NCI-H2227 (cell line): ENCODE results near the gene RAB1A.
"Not testable (repeated sequence)": the region's sequence is repeated elsewhere in the genome, so short reads cannot be mapped to it uniquely, and the experiment has no call there.

Source experiments
- DNase-seq: peaks from one replicate; lab custom pipeline; 2025; ENCODE audit not compliant: unreplicated experiment; lab: John Stamatoyannopoulos, UW

Gene RAB1A

DNA sequence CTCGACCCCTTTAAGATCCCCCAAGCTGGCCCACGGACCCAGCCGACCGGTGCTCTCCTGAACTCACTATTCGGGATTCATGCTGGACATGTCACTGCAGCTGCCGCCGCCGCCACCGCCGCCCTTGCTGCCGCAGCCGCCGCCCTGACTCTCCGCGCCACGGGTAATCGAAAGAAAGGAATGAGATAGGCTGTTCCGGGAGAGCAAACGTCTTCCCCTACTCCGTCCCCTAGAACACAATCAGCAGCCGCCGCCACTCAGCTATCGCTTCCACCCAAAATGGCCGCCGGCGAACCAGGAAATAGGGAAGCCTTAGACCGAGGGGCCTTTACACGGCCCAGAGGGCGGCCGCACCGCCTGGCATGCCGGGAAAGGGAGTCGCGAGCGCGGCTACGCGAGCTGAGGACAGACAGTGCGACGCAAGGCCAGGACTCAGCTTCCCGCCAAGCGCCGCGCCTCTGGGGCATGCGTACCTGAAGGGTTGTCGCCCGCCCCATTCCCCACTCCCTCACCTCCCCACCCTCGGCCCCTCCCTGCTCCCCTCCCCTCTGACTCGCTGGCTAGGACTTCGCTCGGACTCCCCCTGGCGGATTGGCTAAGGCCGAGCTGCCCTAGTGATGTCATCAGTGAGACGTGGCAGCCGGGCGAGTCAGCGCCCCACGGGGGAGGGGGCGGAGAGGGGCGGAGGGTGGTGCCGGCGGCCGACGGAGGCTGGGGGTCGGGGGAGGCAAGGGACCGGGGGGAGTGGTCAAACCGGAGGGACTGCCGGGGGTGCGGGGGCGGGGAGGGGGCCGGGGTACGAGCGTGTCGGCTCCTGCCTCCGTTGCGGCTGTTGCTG, at the start of gene RAB1A:
TSS of gene RAB1A (minus strand) at position 281 of the 838 bp plus-strand sequence. CDS start at position 90, 191 bp downstream.
- DNase-seq = peak; percentile 99

DNA sequence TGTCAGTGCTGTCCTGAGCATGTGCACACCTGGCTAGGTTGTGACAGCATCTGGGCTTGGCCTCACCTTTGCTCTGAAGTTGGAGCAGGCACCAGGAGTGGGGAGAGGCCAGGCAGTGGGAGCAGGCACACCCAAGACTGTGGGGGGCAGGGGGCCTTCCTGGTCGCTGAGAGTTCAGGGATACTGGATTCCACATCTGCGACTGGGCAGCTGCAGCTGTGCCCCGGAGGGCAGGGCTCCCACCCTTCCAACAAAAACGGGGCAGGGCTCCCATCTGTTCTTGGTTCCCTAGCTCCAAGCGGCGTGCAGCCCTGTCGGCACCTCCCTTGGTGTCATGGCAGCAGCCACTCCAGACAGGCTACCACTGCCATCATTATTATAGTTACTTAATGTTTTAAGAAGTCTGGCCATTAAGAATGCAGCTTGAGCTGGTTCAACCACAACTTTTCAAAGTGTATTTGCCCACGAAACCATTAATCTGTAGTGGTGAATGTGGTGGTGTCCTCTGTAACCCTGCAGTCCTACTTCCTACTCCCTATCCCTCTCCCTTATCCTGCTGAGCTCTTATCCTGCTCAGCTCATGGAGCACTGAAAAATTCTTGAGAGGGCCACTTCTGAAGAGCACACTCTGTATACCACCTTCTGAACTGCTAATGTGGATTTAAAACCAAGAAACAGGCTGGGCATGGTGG, 48.0 kb upstream of the RAB1A start:
- no peak for DNase-seq

DNA sequence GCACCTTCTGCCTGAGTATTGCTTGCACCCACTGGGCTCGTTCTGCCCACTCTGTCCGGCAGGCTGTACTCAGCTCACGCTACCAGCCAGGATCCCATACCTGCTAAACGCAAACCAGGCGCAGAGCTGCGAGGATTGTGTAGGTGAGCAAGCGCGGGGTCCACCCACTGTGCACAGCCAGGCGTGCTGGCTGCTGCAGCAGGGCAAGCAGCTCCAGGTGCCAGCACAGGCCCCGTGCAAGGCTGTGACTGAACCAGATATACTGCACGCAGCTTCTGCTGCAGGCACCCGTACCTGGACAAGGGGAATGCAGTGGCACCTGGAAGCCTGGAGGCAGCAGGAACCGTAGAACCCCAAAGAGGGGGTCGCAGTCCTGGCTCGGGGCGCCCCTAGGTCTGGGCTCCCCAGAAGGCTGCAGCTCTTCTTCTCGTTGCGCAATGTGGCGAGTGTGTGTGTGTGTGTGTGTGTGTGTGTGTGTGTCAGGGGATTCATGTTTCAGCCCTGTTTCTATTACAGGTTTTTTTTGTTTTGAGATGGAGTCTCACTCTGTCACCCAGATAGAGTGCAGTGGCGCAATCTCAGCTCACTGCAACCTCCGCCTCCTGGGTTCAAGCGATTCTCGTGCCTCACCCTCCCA, 46.1 kb upstream of the RAB1A start:
- no peak for DNase-seq

DNA sequence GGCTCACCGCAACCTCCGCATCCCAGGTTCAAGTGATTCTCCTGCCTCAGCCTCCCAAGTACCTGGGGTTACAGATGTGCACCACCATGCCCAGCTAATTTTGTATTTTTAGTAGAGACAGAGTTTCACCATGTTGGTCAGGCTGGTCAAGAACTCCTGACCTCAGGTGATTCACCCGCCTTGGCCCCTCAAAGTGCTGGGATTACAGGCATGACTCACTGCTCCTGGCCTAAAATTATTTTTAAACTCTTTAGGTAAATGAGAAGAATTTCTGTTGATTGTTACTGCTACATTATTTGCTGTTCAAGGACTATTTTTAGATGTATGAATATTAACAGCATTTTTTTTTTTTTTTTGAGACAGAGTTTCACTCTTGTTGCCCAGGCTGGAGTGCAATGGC, 44.1 kb upstream of the RAB1A start:
- DNase-seq = not testable (repeated sequence)

DNA sequence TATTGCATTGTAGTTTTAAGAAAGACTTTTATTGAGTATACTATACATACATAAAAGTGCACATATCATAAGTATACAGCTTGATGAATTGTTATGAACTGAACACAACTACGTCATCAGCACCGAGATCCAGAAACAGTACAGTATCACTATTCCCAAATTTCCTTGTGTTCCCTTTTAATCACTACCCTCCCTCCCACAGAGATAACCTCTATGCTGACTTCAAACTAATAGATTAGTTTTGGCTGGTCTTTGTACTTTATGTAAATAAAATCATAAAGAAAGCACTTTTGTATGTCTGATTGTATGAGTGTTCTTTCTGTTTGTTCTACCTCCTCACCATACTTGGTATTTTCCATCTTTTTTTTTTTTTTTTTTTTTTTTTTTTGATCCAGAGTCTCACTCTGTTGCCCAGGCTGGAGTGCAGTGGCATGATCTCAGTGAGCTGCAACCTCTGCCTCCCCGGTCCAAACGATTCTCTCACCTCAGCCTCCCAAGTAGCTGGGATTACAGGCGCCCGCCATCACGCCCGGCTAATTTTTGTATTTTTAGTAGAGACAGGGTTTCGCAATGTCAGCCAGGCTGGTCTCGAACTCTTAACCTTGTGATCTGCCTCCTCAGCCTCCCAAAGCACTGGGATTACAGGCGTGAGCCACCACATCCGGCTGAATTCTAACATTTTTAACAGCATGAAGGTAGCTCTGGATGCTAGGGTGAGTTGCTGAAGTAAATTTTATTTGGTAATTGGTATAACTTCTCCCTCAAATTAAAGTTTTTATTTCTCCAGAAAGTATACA, 43.3 kb upstream of the RAB1A start:
- no peak for DNase-seq

DNA sequence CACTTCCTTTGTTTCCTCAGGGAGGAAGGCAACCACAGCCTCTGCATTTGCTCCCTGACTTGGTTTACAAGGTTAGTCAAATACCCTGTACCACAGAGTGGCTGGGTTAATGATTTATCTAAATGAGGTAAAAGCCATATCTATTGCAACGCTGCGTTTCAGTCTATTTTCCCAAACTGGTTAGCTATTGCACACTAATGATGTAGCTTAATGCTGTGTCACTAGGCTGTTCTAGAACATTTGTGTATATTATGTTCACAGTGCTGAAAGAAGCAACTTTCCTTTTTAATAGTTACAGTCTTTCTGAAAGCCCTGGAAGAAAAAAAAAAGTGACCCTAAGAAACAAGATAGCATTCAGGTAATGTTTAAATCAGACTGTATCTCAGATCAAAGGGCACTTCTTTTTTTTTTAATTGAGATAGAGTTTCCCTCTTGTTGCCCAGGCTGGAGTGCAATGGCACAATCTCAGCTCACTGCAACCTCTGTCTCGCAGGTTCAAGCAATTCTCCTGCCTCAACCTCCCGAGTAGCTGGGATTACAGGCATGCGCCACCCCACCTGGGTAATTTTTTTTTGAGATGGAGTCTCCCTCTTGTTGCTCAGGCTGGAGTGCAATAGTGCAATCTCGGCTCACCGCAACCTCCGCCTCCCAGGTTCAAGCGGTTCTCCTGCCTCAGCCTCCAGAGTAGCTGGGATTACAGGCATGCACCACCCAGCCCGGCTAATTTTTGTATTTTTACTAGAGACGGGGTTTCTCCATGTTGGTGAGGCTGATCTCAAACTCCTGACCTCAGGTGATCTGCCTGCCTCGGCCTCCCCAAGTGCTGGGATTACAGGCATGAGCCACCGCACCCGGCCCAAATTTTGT, 40.9 kb upstream of the RAB1A start:
- DNase-seq = not testable (repeated sequence)

DNA sequence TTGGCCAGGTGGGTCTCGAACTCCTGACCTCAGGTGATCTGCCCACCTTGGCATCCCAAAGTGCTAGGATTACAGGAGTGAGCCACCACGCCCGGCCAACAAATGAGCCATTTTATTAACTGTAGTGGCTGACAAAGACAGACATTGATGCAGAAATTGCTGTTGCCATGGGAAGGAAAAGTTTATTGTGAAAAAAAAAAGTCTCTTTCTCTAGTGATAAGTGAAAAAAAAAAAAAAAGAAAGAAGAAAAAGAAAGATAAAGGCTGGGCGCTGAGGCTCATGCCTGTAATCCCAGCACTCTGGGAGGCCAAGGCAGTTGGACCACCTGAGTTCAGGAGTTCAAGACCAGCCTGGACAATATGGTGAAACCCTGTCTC, 39.8 kb upstream of the RAB1A start:
- DNase-seq = no peak

DNA sequence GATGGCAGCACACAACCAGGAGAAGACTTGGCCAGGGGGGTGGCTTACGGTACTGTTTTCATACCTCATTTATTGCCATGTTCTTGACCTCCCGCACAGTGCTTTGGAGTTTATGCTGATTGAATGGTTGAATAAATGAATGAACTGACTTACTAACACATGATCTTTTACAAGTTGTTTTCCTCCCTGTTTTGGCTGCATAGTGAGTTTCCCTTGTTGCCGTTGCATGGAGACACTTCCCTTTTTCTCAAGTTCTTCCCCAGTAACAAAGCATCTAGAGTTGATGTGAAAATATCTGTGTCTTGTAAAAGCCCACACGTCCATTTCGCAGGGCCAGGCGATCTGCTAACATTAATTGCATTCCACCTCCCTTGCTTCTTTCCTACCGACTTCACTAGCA, 35.7 kb upstream of the RAB1A start:
- no peak for DNase-seq

DNA sequence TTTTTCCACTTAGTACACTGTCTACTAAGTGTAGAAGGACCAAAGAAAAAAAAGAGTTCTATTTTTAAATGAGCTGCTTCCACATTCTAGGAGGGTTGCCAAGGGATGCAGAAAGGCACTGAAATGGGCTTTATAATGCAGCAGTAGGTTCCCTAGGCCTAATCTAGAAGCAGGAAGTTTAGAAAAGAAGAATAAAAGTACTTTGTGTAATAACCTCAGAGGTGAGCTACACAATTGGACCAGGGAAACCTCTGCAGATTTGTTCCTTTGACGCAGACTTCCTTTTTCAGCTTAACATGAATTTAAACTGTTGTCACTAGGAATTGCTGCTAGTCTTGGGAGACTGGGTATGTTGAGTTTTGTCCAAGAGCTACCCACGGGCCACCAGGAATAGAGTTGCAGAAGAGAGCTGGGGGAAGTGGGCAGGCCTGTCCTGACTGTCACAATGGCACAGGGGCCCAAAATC, 34.6 kb upstream of the RAB1A start:
- DNase-seq = no peak

DNA sequence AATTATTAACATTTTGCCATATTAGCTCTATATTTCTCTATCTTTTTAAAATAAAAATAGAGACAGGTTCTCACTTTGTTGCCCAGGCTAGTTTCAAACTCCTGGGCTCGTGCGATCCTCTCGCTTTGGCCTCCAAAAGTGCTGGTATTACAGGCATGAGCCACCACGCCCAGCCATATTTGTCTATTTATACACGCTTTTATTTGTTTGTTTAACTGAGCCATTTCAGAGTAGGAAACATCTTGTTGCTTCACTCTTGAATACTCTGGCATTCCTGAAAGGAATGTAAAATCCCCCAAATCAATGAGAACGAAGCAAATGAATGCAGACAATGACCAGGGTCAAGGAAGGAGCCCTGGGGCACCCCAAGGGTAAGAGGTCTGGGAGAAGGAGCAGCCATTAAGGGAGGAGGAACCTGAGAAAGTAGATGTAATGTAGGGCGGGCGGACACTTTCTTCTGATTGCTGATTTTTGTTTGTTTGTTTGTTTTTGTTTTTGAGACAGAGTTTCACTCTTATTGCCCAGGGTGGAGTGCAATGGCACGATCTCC, 31.7 kb upstream of the RAB1A start:
- DNase-seq = no peak

DNA sequence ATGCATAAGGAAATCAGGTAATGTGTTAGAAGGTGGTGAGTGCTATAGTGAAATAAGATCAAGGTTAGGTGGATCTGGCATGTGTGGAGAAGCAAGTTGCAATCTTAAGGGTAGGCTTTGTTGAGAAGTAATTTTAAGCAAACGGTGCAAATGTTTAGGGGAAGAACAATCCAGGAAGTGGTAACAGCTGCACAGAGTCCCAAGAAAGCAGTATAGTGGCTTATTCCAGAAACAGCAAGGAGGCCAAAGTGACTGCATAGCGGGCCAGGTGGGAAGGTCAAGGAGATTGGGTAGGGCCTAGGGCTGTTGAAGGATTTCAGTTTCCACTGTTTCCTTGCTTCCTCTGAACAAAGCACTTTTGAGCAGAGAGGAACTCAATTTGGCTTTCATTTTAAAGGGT, 30.0 kb upstream of the RAB1A start:
- DNase-seq = no peak

DNA sequence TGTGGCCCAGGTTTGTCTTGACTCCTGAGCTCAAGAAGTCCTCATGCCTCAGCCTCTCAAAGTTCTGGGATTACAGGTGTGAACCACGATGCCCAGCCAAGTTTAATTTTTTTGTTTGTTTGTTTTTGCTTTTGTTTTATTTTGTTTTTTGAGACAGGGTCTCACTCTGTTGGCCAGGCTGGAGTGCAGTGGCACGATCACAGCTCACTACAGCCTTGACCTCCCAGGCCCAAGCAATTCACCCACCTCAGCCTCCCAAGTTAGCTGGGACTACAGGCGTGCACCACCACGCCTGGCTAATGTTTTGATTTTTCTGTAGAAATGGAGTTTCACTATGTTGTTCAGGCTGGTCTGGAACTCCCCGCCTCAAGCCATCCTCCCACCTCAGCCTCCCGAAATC, 29.4 kb upstream of the RAB1A start:
- no peak for DNase-seq

DNA sequence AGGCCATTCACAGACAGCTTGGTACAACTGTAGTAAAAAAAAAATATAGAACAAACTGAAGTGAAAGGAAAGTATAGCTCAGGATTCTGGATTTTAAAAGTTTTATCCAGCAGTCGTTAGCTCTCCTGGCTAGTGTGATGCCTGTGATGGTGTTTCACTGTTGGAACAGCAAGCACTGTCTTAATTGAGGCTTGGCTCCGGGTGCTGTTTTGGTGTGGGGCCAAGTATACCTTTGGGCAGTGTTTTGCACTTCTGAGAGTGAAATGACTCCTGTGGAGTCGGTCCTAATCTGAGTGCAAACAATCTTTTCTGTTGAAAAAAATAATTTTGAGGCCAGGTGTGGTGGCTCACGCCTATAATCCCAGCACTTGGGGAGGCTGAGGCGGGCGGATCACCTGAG, 28.7 kb upstream of the RAB1A start:
- DNase-seq = no peak

DNA sequence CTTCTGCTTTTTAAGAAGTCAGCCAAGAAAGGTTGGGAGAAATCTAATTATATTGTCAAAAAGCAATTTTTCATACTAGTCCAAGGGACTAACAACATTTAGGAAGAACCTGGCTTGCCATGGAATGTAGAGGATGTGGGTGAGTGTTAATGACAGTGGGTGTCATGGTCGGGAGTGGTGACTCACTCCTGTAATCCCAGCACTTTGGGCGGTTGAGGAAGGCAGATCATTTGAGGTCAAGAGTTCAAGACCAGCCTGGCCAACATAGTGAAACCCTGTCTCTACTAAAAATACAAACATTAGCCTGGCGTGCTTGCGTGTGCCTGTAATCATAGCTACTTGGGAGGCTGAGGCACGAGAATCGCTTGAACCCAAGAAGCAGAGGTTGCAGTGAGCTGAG, 27.9 kb upstream of the RAB1A start:
- not testable (repeated sequence) for DNase-seq

DNA sequence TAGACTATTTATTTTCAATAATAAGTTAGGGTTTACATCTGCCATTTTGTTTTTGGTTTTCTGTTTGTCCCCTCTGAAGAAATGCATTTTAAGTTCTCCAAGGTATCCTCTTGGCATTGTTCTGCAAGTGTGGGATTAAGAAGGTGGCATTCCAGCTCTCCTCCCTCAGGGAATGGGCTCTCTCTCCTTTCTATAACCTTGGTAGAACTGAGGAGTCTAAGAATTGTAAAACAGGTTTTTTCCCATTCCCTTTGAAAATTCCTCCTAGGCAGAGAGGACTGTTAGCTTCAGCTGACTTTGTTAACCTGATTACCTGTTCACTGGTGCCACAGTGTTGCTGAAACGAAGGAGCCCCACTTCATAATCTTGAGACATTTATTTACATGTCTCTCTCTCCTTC, 26.1 kb upstream of the RAB1A start:
- DNase-seq = no peak

DNA sequence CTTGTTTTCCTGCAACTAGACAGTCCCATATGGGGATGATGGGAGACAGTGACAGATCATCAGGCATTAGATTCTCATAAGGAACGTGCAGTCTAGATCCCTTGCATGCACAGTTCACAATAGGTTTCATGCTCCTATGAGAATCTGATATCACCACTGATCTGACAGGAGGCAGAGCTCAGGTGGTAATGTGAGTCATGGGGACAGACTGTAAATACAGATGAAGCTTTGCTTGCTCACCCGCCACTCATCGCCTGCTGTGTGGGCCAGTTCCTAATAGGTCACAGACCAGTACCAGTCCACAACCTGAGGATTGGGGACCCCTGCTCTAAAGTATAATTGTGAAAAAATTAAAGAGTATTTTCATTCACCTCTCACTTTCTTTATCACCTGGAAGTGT, 23.6 kb upstream of the RAB1A start:
- DNase-seq = no peak

DNA sequence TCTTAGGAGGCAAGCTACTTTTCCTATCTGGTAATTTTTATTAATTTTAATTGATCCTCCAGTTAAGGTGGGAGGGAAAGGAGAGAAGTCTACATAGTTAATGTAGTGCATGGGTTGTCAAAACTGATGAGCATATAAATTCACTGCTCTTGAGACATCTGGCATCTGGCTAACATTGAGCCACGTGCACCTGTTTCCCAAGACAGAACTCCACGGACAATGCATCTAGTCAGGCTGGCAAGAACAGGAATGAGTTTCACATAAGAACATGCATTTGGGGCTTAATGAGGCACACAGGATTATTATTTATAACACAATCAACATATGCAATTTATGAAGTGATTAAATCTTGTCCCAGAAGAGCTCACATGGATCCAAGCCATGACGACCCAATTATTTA, 16.2 kb upstream of the RAB1A start:
- DNase-seq = no peak

DNA sequence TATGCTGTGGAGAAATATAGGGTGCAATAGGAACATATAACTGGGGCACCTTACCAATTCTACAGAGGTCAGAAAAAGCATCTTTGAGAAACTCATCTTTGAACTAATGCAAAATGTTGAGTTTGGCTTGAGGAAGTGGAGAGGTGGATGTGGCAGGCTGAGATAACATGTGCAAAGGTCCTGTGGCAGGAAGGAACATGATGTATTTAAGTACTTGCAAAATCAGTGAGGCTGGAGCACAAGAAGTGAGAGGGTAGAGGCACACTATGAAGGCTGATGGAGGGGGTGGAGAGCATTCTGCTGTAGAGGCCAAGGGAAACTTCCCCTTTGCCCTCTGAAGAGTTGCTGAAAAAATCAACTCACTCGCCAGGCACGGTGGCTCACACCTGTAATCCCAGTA, 14.7 kb upstream of the RAB1A start:
- DNase-seq = no peak

DNA sequence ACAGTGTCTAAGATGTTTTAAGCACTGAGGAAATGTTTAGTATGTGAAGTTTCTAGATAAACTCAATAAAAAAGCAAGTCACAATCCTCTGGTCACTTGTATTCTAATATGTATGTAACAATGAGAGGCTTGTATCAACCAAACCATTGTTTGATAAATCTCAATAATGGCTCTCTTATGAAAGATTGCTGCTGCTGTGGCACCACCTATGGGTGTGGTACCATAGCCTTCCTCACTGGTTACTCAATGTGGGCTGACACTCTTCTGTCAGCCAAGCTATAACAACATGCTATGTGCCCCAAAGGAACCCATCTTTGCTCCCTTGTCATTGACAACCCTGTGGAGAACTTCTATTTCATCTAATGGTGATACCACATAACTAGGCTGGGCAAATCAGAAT, 12.6 kb upstream of the RAB1A start:
- no peak for DNase-seq

DNA sequence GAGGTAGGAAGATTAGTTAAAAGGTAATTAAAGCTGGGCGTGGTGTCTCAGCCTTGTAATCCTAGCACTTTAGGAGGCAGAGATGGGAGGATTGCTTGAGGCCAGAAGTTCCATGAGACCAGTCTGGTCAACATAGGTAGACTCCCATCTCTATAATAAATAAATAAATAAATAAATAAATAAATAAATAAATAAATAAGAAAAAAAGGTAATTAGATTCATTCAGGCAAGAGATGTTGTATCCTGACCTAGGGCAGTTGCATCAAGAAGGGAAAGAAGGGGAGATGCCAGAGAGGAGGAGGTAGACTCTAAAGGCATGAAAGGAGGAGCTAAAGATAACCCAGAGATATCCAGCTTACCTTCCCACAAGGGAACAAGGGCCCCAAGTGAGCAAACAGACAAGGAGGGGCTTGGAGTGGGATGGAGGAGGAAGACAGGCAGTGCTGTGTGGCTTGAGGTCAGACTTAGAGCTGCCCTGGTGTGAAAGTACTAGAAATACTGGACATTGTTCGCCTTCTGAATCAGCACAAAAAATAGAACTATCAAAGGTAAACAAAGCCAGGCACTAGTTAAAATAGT, 7.4 kb upstream of the RAB1A start:
- DNase-seq = no peak
